SU-DHL-6 (cell line): ENCODE data around the gene CEP20.

Experiments
- EZH2phosphoT487 ChIP-seq: fragments of 200-600 bp; sonication (generic), shearing (Covaris generic); conservative IDR thresholded peaks from 2 replicates; pipeline ENCODE4 v1.6.1; 2018; ENCODE audit warnings: mild to moderate bottlenecking, antibody characterized with exemption, low read length, moderate library complexity, mixed read lengths
- TF ChIP-seq, protein P1 (sequence below): fragments of 200-600 bp; sonication (generic); IDR thresholded peaks from one replicate; pipeline ENCODE4 v1.5.1; 2017; ENCODE audit warnings: antibody characterized with exemption, mild to moderate bottlenecking, low read length, moderate library complexity; ENCODE audit not compliant: insufficient read depth, poor library complexity, severe bottlenecking

DNA sequence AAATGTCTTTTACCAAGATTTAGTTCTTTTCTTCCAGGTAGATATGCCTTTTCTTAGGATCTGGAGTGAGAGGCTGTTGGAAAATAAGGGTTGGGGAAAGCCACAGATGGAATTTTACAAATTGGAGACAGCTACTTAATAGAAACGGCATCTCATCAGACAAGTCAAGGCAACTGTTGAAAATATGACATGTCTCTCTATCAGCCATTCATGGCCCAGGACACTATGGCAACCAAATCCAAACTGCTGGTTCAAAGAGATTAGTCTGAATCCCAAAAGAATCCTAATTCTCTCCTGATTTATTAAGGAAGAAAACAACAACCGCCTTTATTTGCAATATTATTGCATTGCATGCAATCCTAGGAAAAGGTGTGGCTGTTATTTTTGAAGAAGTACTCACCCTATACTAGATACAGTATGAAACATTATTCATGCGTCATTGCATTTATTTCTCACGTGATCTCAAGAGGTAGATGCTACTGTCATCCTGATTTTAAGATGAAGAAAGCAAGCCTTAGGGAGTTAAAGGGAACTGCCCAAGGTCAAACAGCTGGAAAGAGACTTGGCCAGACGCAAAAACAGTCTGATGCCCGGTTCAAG, 12.6 kb upstream of the CEP20 start:
- TF ChIP-seq, protein P1, sequence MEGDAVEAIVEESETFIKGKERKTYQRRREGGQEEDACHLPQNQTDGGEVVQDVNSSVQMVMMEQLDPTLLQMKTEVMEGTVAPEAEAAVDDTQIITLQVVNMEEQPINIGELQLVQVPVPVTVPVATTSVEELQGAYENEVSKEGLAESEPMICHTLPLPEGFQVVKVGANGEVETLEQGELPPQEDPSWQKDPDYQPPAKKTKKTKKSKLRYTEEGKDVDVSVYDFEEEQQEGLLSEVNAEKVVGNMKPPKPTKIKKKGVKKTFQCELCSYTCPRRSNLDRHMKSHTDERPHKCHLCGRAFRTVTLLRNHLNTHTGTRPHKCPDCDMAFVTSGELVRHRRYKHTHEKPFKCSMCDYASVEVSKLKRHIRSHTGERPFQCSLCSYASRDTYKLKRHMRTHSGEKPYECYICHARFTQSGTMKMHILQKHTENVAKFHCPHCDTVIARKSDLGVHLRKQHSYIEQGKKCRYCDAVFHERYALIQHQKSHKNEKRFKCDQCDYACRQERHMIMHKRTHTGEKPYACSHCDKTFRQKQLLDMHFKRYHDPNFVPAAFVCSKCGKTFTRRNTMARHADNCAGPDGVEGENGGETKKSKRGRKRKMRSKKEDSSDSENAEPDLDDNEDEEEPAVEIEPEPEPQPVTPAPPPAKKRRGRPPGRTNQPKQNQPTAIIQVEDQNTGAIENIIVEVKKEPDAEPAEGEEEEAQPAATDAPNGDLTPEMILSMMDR: no peak
- no peak for TF ChIP-seq EZH2phosphoT487
